Skeletal muscle satellite cell (primary cell): ENCODE measurements around the gene USP32.

Experiments
- H3K27me3 ChIP-seq: 2 replicates; pipeline ENCODE4 v1.7.0; 2013; ENCODE audit warnings: low read length; ENCODE audit not compliant: control insufficient read depth, insufficient read depth
- H3K36me3 ChIP-seq: 2 replicates; pipeline ENCODE4 v1.7.0; 2013; ENCODE audit warnings: mild to moderate bottlenecking, control low read depth, low read length; ENCODE audit not compliant: insufficient read depth
- H3K4me1 ChIP-seq: 2 replicates; pipeline ENCODE4 v1.7.0; 2013; ENCODE audit warnings: low read length; ENCODE audit not compliant: control insufficient read depth, insufficient read depth
- H3K4me2 ChIP-seq: 2 replicates; pipeline ENCODE4 v1.7.0; 2013; ENCODE audit warnings: mild to moderate bottlenecking, low read length
- H3K4me3 ChIP-seq: 2 replicates; pipeline ENCODE4 v1.7.0; 2013; ENCODE audit warnings: low read length
- H3K9ac ChIP-seq: 2 replicates; pipeline ENCODE4 v1.7.0; 2013; ENCODE audit warnings: mild to moderate bottlenecking, low read depth, low read length, moderate library complexity
- H3K9me3 ChIP-seq: replicated peaks from 2 replicates; pipeline ENCODE4 v1.7.0; 2013; ENCODE audit warnings: mild to moderate bottlenecking, control low read depth, low read length

The USP32 gene

DNA sequence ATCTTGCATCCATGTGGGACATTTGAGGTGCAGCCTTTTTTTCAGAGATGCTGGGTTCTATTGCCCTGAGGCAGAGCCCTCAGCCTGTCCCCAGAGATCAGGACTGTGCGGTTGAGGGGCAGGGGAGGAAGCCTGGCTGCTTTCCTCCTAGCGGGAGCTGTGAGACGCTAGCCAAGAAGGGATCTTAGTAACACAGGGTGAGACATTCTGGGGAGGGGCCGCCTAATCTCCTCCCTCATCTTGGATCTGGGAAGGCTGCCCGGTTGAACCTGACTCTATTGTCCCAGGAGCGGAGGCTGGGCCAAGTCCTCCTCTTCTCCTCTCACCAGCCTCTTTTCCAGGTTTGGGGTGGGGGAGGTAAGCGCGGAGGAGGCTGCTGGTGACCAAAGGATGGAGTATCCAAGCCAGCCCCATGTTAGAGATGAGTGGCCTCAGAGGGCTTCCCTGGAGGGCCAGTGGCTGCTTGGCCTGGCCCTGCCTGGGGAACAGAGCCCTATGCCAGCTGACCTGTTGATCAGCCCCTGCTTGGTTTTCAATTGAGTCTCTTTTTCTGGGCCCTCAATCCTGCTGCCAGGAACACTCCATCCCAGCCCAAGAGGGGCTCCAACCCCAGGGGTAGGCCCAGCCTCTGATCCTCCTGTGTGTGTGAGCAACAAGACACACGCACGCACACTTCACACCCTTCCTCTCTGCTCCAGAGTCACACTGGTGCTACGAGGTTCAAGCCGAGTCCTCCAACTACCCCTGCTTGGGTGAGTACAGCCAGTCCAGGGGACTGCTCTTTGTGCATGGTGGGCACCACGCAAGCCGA, 237.1 kb downstream of the USP32 start:
- peaks cover 12% of the 10 kb centered on the region for H3K4me1 ChIP-seq
- H3K4me3 ChIP-seq = no peak overlapping the region
- no peak overlapping the region for H3K9ac ChIP-seq
- H3K9me3 ChIP-seq = no peaks in the 10 kb centered on the region
- peaks cover 83% of the 10 kb centered on the region for H3K27me3 ChIP-seq
- H3K4me2 ChIP-seq = peak overlapping the region; percentile 20
- no peaks in the 10 kb centered on the region for H3K36me3 ChIP-seq

DNA sequence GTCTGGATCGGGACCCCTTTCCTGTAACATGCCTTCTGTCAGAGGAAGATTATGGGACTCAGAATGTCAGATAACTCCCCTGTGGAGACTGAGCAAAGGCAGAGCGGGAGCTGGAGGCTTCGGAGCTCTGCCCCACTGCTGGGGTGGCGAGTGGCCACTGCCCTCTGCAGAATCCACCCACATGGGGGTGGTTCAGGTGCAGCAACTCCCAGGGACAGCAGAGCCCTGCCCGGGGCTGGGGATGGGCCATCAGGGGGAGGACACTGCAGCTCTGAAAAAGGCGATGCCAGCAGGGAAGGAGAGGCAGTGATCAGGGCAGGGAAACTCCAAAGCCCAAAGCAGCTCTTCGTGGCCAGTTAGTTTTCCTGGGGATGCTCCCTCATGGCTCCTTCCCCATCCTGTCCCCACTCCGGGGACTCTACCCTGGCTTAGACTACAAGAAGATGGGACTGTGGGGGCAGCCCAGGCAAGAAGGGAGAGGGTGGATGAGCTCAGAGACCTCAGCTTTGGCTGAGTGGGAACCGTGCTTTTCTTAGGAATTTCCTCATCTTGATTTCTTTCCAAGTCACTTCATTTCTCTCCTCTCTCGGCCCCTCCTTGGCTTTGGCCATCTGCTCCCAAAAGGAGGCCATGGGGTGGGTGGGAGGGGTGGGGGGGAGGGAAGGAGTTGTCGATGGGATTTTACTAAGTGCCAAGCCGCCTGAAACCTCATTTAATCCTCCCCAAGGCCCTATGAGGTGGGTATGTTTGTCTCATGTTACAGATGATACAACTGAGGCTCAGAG, 238.1 kb downstream of the USP32 start:
- Histone ChIP-seq H3K27me3 (peaks cover 84% of the 10 kb centered on the region), H3K4me3 (no peak overlapping the region), H3K4me1 (peaks cover 15% of the 10 kb centered on the region), H3K9ac (no peak overlapping the region), H3K36me3 (no peaks in the 10 kb centered on the region), H3K4me2 (no peak overlapping the region), H3K9me3 (no peaks in the 10 kb centered on the region)

DNA sequence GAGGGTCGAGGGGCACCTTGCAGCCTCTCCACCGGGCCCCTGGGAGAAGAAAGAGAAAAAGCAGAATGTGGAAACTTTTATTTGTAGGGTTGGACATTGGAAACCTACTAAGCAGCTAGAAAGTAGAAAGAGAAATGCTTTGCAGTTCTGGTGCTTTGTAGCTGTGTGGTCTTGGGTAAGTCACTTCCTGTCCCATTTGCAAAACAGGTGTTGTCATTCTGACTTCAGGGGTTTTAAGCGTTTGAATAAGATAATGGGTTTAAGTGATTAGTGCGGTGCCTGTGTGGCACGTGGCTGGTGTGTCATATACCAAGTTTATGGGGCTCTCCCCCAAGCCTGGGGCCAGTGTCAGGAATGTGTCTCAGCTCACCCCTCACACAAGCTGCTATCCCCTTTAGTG, 240.6 kb downstream of the USP32 start:
- H3K4me1 ChIP-seq = peaks cover 15% of the 10 kb centered on the region
- no peaks in the 10 kb centered on the region for H3K36me3 ChIP-seq
- H3K4me3 ChIP-seq = no peak overlapping the region
- H3K4me2 ChIP-seq = no peak overlapping the region
- H3K9me3 ChIP-seq = no peaks in the 10 kb centered on the region
- H3K9ac ChIP-seq = no peak overlapping the region
- peaks cover 91% of the 10 kb centered on the region for H3K27me3 ChIP-seq

DNA sequence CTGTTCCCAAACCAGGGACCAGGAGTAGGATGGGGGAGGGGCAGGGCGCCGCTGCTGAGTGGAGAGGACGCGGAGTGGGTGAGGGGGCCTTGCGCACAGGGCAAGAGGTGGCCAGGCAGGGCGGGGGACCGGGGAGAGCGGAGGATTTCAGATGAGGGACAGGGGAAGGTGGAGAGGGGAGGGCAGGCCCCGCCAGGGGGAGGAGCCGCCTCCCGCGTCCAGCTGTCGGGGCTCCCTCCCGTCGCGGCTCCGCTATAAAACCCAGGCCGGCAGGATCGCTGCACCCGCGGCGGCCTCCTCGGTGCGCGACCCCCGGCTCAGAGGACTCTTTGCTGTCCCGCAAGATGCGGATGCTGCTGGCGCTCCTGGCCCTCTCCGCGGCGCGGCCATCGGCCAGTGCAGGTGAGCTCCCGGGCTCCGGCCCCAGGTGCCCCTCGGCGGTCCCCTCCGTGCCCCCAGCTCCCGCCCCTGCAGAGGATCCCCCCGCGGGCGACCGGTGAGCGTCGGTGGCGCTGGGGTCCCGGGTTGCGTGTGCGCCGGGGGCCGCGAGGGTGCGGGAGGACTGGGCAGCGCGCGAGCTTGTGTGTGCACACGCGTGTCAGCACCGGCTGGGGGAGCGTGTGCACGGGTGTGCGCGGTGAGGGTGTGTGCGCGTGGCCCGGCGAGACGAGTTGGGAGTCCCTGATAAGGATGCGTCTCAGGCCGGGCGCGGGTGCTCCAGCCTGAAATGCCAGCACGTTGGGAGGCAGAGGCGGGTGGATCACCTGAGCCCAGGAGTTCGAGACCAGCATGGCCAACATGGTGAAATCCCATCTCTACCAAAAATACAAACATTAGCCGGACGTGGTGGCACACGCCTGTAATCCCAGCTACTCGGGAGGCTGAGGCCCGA, 242.0 kb downstream of the USP32 start, which contains the start of gene CA4:
Gene CA4, plus strand, starts transcription at position 283 of the 892 bp plus-strand sequence. Its CDS starts 62 bp downstream, at position 345.
- H3K9ac ChIP-seq = no peak within 1 kb of the TSS
- H3K9me3 ChIP-seq = no peaks in the 10 kb centered on the region
- no peaks in the 10 kb centered on the region for H3K36me3 ChIP-seq
- no peak within 1 kb of the TSS for H3K4me3 ChIP-seq
- peaks cover 15% of the 10 kb centered on the region for H3K4me1 ChIP-seq
- peak within 1 kb of the TSS; percentile 56 for H3K4me2 ChIP-seq
- peaks cover 93% of the 10 kb centered on the region for H3K27me3 ChIP-seq

DNA sequence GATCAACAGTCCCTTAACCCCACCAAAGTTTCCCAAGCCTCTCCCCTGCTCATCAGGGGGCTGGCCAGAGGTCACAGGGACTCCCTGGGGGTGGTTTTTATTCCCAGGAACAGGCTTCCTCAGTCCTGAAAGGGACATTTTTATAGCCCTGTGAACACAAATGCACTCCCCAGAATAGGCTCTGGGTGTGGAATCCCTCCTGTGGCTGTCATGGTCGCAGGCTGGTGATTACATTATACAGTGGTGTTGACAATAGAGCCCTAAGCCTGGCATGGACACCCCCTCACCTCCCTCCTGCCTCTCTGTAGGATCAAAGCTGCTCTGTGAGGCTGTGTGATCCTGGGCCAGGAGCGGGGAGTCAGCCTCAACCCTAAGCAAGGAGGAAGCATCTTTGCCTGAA, 243.6 kb downstream of the USP32 start:
- Histone ChIP-seq H3K9ac (no peak overlapping the region), H3K4me3 (no peak overlapping the region), H3K4me2 (no peak overlapping the region), H3K27me3 (peaks cover 87% of the 10 kb centered on the region), H3K9me3 (no peaks in the 10 kb centered on the region), H3K36me3 (no peaks in the 10 kb centered on the region), H3K4me1 (peaks cover 8% of the 10 kb centered on the region)

DNA sequence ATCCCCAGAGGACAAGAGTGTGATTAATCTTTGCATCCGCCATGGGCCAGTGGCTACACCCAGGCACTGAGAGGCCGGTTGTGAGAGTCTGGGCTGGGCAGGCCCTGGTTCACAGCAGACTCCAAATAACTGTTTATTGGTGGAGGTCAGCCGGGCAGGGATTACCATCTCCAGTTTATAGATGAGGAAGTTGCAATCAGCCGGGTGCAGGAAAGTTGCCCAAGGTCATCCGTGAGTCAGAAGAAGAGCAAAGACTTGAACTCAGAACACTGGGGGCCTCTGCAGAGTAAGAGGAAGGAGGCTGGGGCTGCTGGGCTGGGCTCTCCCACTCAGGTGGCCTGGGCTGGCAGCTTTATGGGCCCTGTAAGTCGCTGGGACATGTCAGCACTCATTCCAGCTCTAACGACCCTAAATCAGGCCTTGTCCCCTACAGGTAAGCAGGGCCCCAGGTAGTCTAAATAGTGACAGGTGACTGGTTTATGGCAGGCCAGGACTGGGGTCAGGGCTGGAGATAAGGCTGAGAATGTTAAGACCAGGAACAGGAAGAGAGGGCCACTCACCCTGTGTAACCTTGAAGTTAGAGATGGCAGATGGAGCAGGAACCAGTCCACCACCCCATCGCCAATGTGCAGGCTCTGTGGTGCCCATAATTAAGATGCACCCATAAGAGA, 244.2 kb downstream of the USP32 start:
- Histone ChIP-seq H3K4me2 (no peak overlapping the region), H3K4me1 (peaks cover 13% of the 10 kb centered on the region), H3K9me3 (no peaks in the 10 kb centered on the region), H3K36me3 (no peaks in the 10 kb centered on the region), H3K9ac (no peak overlapping the region), H3K27me3 (peaks cover 84% of the 10 kb centered on the region), H3K4me3 (no peak overlapping the region)

DNA sequence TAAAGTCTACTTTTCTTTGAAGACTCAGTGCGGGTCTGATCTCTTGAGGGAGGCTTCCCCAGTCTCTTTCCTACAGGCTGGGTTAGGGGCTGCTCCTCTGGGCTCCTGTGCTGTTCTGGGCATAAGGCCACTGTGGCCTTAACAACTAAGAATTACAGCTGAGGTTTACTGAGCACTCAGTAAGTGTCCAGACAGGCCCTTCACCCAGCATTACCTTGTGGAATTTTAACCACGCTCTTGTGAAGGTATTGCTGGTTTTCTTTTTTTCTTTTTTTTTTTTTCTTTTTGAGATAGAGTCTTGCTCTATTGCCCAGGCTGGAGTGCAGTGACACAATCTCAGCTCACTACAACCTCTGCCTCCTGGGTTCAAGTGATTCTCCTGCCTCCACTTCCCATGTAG, 245.7 kb downstream of the USP32 start:
- no peaks in the 10 kb centered on the region for H3K36me3 ChIP-seq
- peaks cover 74% of the 10 kb centered on the region for H3K27me3 ChIP-seq
- H3K4me3 ChIP-seq = no peak overlapping the region
- H3K4me1 ChIP-seq = peaks cover 24% of the 10 kb centered on the region
- no peaks in the 10 kb centered on the region for H3K9me3 ChIP-seq
- H3K9ac ChIP-seq = no peak overlapping the region
- no peak overlapping the region for H3K4me2 ChIP-seq

DNA sequence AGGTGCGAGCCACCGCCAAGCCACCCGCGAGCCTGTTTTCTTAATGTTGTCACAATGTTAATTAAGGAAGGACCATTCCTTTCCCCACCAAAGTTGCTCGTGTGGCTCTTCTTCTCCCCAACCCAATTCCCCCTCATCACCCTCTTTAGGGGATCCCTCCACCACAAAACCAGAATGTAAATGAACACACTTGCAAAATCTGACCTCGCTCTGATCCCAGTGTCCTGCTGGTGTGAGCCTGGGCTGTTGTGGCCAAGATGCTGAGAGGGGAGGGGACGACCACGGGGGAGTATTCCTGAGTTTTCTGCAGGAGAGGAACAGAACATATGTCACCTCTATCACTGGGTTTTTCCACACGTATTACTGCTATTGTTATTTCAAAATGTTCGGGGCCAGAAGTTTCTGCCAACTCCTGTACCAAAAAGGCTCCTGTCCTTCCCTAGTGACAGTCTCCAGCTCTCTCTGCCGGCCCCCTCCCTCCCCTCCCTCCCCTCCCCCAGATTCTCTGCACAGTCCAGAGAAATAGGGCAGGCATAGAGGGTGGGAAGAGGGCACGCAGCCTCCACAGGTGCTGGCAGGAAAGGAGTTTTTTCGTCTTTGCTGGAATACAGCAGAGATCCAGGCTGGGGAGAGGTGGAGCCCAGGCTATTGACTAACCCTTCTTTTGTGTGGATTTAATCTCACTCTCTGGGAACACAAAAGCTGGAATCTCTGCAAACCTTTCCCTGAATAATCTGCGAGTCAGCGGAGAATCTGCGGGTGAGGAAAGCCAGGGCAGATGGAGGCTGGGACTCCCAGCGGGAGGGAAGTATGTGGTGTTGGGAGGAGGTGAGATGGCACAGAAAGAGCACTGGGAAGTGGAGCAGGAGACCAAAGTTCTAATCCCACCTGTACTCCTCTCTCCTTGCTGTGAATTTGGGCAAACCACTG, 246.7 kb downstream of the USP32 start:
- H3K4me2 ChIP-seq = no peak overlapping the region
- peaks cover 24% of the 10 kb centered on the region for H3K4me1 ChIP-seq
- H3K9ac ChIP-seq = no peak overlapping the region
- H3K4me3 ChIP-seq = no peak overlapping the region
- no peaks in the 10 kb centered on the region for H3K9me3 ChIP-seq
- H3K36me3 ChIP-seq = no peaks in the 10 kb centered on the region
- H3K27me3 ChIP-seq = peaks cover 74% of the 10 kb centered on the region

DNA sequence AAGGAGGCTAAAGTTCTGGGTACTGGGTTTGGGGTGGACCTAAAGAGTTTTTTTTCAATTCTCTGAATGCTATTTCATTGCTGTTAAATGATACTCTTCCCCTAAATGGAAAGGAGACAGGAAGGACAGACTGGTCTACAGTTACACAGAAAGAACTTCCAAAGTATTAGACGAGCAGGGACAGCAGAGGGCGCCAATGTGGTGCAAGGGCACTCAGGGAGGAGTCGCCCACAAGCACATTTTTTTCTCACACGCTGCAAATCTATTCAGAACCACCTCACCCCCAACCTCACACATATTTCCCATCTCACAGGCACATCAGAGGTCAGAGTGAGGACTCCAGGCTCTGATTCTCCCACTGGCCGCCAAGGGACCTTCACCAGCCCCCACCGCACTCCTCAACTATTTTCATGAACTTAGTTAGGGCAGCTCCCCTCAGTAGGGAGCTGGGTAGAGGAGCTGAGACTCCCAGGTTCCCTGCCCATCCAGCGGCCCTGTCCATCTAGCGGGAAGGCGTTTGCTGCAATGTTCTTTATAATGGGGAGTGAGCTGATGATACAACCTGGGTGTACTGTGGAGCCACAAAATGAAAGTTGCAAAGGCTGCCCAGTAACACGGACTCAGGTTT, 248.9 kb downstream of the USP32 start:
- peak overlapping the region; percentile 73 for H3K9ac ChIP-seq
- peaks cover 24% of the 10 kb centered on the region for H3K4me1 ChIP-seq
- peak overlapping the region; percentile 67 for H3K4me3 ChIP-seq

More for the DNA sequence above, 248.9 kb downstream of the USP32 start:
- no peaks in the 10 kb centered on the region for H3K9me3 ChIP-seq
- no peaks in the 10 kb centered on the region for H3K36me3 ChIP-seq
- H3K4me2 ChIP-seq = peak overlapping the region; percentile 90
- peaks cover 72% of the 10 kb centered on the region for H3K27me3 ChIP-seq
